HG03108 (cell line): ENCODE results near the gene JMJD1C.
"Not testable (repeated sequence)": the region's sequence is repeated elsewhere in the genome, so short reads cannot be mapped to it uniquely, and the experiment has no call there.

Experiments used
- ATAC-seq: cut with Tn5 transposase; IDR thresholded peaks from one replicate; pipeline ENCODE4 v1.9.1; 2021; ENCODE audit warnings: moderate library complexity; ENCODE audit not compliant: unreplicated experiment

The JMJD1C gene, protein sequence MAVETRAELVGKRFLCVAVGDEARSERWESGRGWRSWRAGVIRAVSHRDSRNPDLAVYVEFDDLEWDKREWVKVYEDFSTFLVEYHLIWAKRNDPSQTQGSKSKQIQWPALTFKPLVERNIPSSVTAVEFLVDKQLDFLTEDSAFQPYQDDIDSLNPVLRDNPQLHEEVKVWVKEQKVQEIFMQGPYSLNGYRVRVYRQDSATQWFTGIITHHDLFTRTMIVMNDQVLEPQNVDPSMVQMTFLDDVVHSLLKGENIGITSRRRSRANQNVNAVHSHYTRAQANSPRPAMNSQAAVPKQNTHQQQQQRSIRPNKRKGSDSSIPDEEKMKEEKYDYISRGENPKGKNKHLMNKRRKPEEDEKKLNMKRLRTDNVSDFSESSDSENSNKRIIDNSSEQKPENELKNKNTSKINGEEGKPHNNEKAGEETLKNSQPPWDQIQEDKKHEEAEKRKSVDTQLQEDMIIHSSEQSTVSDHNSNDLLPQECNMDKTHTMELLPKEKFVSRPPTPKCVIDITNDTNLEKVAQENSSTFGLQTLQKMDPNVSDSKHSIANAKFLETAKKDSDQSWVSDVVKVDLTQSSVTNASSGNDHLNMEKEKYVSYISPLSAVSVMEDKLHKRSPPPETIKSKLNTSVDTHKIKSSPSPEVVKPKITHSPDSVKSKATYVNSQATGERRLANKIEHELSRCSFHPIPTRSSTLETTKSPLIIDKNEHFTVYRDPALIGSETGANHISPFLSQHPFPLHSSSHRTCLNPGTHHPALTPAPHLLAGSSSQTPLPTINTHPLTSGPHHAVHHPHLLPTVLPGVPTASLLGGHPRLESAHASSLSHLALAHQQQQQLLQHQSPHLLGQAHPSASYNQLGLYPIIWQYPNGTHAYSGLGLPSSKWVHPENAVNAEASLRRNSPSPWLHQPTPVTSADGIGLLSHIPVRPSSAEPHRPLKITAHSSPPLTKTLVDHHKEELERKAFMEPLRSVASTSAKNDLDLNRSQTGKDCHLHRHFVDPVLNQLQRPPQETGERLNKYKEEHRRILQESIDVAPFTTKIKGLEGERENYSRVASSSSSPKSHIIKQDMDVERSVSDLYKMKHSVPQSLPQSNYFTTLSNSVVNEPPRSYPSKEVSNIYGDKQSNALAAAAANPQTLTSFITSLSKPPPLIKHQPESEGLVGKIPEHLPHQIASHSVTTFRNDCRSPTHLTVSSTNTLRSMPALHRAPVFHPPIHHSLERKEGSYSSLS (N-terminal part only)

GRCh38 chr10:63465293-63466143 is at the start of gene JMJD1C:
JMJD1C (minus strand) TSS chr10:63465977; CDS start chr10:63465662, 315 bp downstream.
- peak; percentile 52 for ATAC-seq

DNA sequence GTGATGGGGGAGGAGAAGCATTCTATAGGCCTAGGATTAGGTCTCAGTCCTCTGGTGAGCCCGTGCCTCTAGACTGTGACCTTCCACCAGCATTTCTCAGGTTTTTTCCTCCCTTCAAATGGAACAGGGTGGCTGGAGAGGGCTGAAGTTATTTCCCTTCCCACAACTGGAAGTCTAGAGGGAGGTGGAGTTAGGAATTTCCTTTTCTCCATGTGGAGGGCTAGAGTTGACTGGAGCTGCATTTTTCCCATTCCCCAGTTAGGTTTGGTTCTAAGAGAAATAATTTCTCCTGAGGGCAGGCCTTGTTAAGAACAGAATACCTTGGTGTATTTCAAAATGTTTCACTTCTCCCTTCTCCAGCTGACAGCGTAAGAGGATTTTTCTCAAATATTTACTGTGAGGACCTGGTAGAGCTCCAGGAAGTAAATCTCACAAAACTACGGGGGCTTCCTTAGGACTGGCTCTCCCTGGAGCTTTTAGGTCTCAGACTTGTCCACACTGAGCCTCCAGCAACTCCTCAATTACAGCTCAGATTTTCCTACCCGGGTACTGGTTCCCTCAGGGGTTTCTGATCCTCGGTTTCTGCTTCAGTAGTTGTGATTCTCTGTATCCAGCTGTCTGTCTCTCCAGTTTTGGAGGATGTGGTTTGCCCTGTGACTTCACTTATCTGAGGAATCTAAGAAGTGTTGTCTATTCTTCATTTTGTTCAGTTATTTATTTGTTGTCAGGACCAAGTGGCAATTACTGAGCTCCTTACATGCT is 49.4 kb upstream of the JMJD1C start:
- no peak for ATAC-seq

DNA sequence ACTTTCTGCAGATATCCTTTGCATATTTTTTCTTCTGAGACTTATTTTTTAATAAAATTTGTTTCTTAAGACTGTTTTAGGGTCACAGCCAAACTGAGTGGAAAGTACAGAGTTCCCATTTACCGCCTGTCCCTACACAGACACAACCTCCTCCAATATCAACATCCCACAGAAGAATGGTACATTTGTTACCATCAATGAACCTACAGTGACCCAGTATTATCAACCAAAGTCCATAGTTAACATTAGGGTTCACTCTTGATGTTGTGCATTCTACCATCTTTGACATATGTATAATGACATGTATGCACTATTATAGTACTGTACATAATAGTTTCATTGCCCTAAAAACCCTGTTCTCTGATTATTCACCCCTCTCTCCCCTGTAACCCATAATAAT is 40.8 kb upstream of the JMJD1C start:
- ATAC-seq: no peak

DNA sequence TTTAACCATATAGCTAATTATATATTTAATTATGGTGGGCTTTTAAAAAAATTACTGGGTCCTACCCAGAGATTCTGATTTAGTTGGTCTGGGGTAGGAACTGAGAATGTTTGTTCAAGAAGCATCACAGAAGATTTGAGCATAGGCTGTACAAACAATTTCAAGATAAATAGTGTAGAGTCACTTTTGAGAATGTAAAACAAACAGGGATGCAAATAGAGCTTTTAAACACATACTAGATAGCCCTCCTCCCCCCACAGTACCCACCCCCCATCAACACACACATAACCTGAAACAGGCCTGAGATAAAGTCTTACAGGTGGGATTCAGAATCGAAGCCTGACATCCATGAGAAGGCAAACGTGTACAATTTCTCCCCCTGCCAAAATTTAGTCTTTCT is 39.8 kb upstream of the JMJD1C start:
- no peak for ATAC-seq

DNA sequence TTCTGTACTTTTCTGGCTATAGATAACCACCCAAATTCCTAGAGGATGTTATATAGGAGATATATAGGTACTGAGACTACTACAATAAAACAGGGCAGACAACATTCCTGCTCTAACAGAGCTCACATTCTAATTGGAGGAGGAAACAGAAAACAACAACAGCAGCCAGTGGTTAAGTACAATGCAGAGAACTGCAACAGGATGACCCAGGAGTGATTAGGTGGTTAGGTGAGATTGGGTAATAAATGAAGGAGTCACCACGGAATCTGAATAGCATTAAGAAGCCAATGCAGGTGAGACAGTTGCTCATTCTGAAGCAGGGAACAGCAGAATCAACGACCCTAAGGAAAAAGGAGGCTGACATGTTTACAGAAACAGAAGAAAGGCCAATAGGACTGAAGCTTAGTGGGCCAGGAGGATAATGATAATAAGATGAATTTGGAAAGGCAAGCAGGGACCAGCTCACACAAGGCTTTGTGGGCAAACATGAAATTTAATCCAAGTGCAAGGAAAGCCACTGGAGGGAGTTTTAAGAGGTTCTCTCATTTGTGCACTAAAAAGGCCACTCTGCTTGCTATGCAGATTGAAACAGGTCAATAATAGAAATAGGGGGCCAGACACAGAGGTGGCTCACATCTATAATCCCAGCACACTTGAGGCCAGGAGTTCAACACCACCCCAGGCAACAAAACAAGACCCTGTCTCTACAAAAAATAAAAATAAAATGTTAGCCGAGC is 38.5 kb upstream of the JMJD1C start:
- ATAC-seq: no peak

GRCh38 chr10:63503395-63503794 is 37.6 kb upstream of the JMJD1C start:
- no peak for ATAC-seq

DNA sequence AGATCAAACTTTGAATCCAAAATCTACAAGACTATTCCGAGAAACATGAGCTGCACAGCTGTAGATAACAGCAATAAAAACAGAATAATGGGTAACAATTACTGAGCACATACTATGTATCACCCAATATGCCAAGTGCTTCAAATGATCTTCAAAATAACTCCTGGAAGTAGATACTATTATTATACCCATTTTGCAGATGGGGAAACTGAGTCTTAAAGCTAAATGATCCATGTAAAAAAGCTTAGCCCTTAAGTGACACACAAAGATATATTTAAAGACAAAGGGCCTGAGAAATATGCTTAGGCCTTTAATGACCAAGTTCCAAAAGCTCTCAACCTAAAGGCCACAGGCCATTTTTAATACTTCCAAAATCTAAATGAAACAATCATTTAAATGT is 37.1 kb upstream of the JMJD1C start:
- ATAC-seq: no peak

DNA sequence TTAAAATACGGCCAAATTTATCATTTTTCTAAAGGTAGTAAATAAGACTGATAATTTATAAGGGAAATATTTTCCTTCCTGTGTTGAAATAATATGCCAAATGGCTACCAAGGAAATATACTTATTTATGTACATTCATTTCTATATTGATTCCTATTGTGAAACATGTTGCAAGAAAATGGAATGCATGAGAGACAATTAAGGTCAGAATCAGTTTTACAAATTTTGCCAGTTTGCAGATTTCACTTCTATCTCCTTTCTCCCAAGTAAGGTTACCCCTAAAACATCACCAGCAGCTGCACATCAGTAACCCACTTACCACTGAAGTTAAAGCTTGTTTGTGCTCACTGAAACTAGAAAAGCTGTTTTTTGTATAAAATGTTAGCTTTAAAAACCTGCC is 36.2 kb upstream of the JMJD1C start:
- ATAC-seq: no peak

DNA sequence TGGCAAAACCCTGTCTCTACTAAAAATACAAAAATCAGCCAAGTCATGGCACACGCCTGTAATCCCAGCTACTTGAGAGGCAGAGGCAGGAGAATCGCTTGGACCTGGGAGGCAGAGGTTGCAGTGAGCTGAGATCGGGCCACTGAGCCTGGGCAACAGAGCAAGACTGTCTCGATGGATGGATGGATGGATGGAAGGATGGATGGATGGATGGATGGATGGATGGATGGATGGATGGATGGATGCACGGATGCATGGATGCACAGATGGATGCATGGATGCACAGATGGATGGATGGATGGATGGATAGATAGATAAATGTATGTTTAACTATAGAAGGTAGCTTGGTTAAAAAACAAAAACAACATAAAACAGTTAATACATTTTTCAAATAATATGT is 34.8 kb upstream of the JMJD1C start:
- ATAC-seq: not testable (repeated sequence)

DNA sequence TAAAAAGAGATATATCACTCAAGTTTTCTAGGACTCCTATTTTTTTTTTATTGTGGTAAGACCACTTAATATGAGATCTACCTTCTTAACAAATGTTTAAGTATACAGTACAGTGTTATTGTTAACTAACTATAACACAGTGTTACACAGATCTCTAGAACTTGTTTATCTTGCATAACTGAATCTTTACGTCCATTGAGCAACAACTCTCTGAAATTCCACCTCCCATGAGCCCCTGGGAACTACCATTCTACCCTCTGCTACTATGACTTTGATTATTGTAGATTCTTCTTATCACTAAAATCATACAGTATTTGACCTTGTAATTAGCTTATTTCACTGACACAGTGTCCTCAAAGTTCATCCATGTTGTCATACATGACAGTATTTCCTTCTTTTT is 32.9 kb upstream of the JMJD1C start:
- ATAC-seq: no peak

GRCh38 chr10:63497321-63497720 is 31.5 kb upstream of the JMJD1C start:
- no peak for ATAC-seq

DNA sequence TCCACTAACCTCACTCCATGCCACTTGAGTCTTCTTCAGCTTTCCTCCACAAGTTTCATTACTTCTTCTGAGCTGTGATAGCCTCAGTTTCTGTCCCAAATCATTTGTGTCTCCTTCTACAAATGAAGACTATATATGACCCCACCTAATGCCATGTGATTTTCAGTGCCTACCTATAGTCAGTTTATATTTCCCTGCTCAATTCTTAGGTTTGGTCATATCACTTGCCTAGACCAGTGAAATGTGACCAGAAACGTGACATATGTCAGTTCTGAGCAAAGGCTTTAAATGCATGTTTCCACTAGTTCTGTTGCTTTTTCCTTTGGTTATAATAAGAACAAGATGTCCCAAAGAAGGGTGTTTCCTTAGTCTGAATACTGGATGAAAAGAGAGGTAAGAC is 30.8 kb upstream of the JMJD1C start:
- no peak for ATAC-seq

DNA sequence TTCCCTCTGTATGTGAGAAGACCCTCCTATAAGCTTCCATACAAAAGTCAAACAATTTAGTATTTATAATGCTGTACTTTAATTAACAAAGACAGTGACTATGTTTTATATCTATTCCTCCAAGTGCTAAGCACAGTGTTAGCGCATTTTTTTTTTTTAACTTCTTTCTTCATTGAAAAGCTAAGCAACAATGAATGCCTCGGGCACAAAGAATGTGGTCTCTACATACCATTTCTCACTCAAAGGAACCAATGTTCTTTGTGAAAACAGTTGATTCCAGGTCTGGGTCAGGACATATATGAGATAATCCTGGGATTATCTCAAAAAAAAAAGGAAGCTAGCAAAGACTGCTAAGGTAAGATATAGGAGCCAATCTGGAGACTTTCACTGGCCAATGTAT is 29.2 kb upstream of the JMJD1C start:
- ATAC-seq: no peak

DNA sequence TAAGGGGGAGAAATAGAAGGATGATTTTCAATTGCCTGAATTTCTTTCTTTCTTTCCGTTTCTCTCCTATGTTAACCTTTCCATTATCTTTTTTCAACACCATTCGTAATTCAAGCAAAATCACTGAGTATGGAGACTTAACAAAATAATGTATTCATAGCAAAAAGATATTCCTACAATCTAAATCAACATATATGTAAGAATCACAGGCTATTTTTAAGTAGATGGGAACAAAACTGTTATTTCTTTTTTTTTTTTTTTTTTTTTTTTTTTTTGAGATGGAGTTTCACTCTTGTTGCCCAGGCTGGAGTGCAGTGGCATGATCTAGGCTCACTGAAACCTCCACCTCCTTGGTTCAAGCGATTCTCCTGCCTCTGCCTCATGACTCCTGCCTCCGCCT is 27.2 kb upstream of the JMJD1C start:
- ATAC-seq: no peak

DNA sequence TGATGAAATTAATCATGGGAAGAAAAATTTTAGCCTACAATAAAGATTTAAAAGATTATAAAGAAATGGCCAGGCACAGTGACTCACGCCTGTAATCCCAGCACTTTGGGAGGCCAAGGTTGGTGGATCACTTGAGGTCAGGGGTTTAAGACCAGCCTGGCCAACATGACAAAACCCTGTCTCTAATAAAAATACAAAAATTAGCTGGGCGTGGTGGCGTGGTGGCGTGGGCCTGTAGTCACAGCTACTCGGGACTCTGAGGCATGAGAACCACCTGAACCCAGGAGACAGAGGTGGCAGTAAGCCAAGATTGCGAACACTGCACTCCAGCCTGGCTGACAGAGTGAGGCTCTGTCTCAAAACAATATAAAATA is 26.5 kb upstream of the JMJD1C start:
- ATAC-seq: not testable (repeated sequence)

DNA sequence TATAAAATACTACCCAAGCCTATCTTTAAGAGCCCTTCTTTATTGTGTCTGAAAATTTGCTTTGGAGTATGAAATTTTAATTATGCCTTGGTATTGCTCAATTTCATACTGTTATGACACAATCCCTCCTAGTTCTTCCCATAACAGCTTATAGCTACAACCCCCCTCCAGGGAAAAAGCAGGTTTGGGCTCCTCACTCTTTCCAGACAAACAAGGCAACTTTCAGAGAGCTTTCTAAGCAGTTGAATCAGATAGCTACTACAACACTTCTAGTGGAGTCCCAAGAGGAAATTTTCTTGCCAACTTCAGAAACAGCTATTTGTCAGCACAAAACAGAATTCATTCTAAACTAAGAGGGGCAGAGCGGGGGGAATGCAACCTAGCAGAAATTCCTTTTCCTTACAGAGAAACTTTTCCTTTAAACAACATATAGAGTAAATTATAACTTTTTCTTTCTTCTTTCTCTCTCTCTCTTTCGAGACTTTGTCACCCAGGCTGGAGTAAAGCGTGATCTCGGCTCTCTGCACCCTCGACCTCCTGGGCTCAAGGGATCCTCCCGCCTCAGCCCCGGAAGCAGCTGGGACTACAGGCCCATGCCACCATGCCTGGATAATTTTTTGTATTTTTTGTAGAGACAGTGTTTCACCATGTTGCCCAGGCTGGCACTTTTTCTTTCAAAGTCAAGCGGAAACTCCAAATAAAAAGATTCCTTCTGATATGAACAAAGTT is 26.0 kb upstream of the JMJD1C start:
- ATAC-seq: no peak

DNA sequence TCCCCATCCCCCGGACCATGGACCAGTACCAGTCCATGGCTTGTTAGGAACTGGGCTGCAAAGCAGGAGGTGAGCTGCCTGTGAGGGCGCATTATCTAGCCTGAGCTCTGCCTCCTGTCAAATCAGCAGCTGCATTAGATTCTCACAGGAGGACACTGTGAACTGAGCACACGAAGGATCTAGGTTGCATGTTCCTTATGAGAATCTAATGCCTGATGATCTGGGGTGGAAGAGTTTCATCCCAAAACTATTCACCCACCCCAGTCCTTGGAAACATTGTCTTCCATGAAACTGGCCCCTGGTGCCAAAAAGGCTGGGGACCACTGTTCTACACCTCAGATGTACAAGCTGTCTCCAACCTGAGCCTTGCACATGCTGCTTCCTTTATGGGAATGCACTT is 24.1 kb upstream of the JMJD1C start:
- no peak for ATAC-seq

- no peak for ATAC-seq
Observed at GRCh38 chr10:63487990-63488389, 22.2 kb upstream of the JMJD1C start.
